Measurements from ENCODE around the gene TRIM3.
"Not testable (repeated sequence)": the region's sequence is repeated elsewhere in the genome, so short reads cannot be mapped to it uniquely, and the experiment has no call there.

Gene TRIM3

GRCh38 chr11:6473451-6474412, at the start of gene TRIM3:
Gene TRIM3, minus strand, starts transcription at chr11:6473941. Its CDS starts 8,246 bp downstream, at chr11:6465695.
- DNase-seq (ENCODE audit: low read depth, low spot score), result no peak

- DNase-seq (ENCODE audit: low read depth, low spot score), result no peak
Observed at GRCh38 chr11:6523253-6523652, 49.5 kb upstream of the TRIM3 start.

GRCh38 chr11:6521946-6522345, 48.2 kb upstream of the TRIM3 start:
- not testable (repeated sequence) for DNase-seq (ENCODE audit: low read depth, low spot score)

- no peak for DNase-seq (ENCODE audit: low read depth, low spot score)
Observed at GRCh38 chr11:6520265-6520664, 46.5 kb upstream of the TRIM3 start.

- no peak for DNase-seq (ENCODE audit: low read depth, low spot score)
Observed at GRCh38 chr11:6516865-6517264, 43.1 kb upstream of the TRIM3 start.

- DNase-seq (ENCODE audit: low read depth, low spot score), result peak; percentile 9
Observed at GRCh38 chr11:6505577-6506240, 32.0 kb upstream of the TRIM3 start.

- DNase-seq (ENCODE audit: low read depth, low spot score), result no peak
Observed at GRCh38 chr11:6504166-6504565, 30.4 kb upstream of the TRIM3 start.

GRCh38 chr11:6502382-6502781, 28.6 kb upstream of the TRIM3 start:
- DNase-seq (ENCODE audit: low read depth, low spot score), result no peak

GRCh38 chr11:6498544-6498943, 24.8 kb upstream of the TRIM3 start:
- DNase-seq (ENCODE audit: low read depth, low spot score), result no peak

- DNase-seq (ENCODE audit: low read depth, low spot score), result no peak
Observed at GRCh38 chr11:6498121-6498520, 24.4 kb upstream of the TRIM3 start.

GRCh38 chr11:6497069-6497839, 23.5 kb upstream of the TRIM3 start, which contains the start of gene DNHD1:
Gene DNHD1, plus strand, starts transcription at chr11:6497280. Its CDS starts 936 bp downstream, at chr11:6498216.
- no peak for DNase-seq (ENCODE audit: low read depth, low spot score)

GRCh38 chr11:6489306-6489705, 15.6 kb upstream of the TRIM3 start:
- no peak for DNase-seq (ENCODE audit: low read depth, low spot score)

GRCh38 chr11:6488821-6489220, 15.1 kb upstream of the TRIM3 start:
- no peak for DNase-seq (ENCODE audit: low read depth, low spot score)

GRCh38 chr11:6488342-6488741, 14.6 kb upstream of the TRIM3 start:
- no peak for DNase-seq (ENCODE audit: low read depth, low spot score)

- DNase-seq (ENCODE audit: low read depth, low spot score), result no peak
Observed at GRCh38 chr11:6486938-6487337, 13.2 kb upstream of the TRIM3 start.

- no peak for DNase-seq (ENCODE audit: low read depth, low spot score)
Observed at GRCh38 chr11:6486256-6486655, 12.5 kb upstream of the TRIM3 start.

- no peak for DNase-seq (ENCODE audit: low read depth, low spot score)
Observed at GRCh38 chr11:6485661-6486060, 11.9 kb upstream of the TRIM3 start.

GRCh38 chr11:6483015-6483414, 9.3 kb upstream of the TRIM3 start:
- no peak for DNase-seq (ENCODE audit: low read depth, low spot score)

GRCh38 chr11:6482441-6482840, 8.7 kb upstream of the TRIM3 start:
- DNase-seq (ENCODE audit: low read depth, low spot score), result no peak

GRCh38 chr11:6481924-6482275, 8.2 kb upstream of the TRIM3 start:
- DNase-seq (ENCODE audit: low read depth, low spot score), result no peak

- DNase-seq (ENCODE audit: low read depth, low spot score), result peak; percentile 94
Observed at GRCh38 chr11:6481012-6481923, 7.5 kb upstream of the TRIM3 start, which contains the start of the genes ARFIP2 and TIMM10B. Gene ARFIP2, minus strand, starts transcription at chr11:6481331. Its CDS starts 910 bp downstream, at chr11:6480421. Gene TIMM10B, plus strand, starts transcription at chr11:6481501. Its CDS starts 16 bp downstream, at chr11:6481517.

Data from iPS DF 19.7 (cell line).